Epithelial cell of prostate (primary cell): ENCODE measurements around the gene AIF1L.

Source experiments
- DNase-seq: peaks from one replicate; pipeline ENCODE4 v3.0.0-alpha.2; 2011; ENCODE audit warnings: low read depth, low spot score
- H3K27ac ChIP-seq: fragments of 450-650 bp; 2 replicates; pipeline ENCODE4 v1.5.1; 2017; ENCODE audit warnings: mild to moderate bottlenecking

The AIF1L gene

GRCh38 chr9:131076347-131077195 is 19.8 kb upstream of the AIF1L start:
- no peak for DNase-seq
- no peak overlapping the region for H3K27ac ChIP-seq

GRCh38 chr9:131078427-131079366 is 17.6 kb upstream of the AIF1L start:
- DNase-seq = no peak
- no peak overlapping the region for H3K27ac ChIP-seq

- DNase-seq = peak; percentile 36
- no peak overlapping the region for H3K27ac ChIP-seq
These were observed 15.7 kb upstream of the AIF1L start for GRCh38 chr9:131080589-131080988.

- no peak overlapping the region for H3K27ac ChIP-seq
- DNase-seq = no peak
These were observed 14.5 kb upstream of the AIF1L start for GRCh38 chr9:131081868-131082267.

GRCh38 chr9:131082774-131083512 is 13.4 kb upstream of the AIF1L start:
- DNase-seq = no peak
- no peak overlapping the region for H3K27ac ChIP-seq

- H3K27ac ChIP-seq = no peak overlapping the region
- DNase-seq = no peak
These were observed 11.5 kb upstream of the AIF1L start for GRCh38 chr9:131084661-131085369.

- no peak overlapping the region for H3K27ac ChIP-seq
- no peak for DNase-seq
These were observed 10.8 kb upstream of the AIF1L start for GRCh38 chr9:131085370-131086122.

GRCh38 chr9:131087354-131087893 is 8.9 kb upstream of the AIF1L start:
- DNase-seq = no peak
- H3K27ac ChIP-seq = no peak overlapping the region

- no peak for DNase-seq
- no peak overlapping the region for H3K27ac ChIP-seq
These were observed 6.1 kb upstream of the AIF1L start for GRCh38 chr9:131090025-131090787.

GRCh38 chr9:131091352-131091992 is 4.9 kb upstream of the AIF1L start:
- DNase-seq = no peak
- H3K27ac ChIP-seq = no peak overlapping the region

- DNase-seq = no peak
- no peak overlapping the region for H3K27ac ChIP-seq
These were observed 4.3 kb upstream of the AIF1L start for GRCh38 chr9:131092030-131092429.

- DNase-seq = no peak
- no peak overlapping the region for H3K27ac ChIP-seq
These were observed 3.5 kb upstream of the AIF1L start for GRCh38 chr9:131092548-131093440.

- H3K27ac ChIP-seq = no peak overlapping the region
- DNase-seq = no peak
These were observed 2.3 kb upstream of the AIF1L start for GRCh38 chr9:131094015-131094414.

GRCh38 chr9:131094622-131095021 is 1.7 kb upstream of the AIF1L start:
- DNase-seq = peak; percentile 10
- no peak overlapping the region for H3K27ac ChIP-seq

- no peak overlapping the region for H3K27ac ChIP-seq
- no peak for DNase-seq
These were observed 564 bp upstream of the AIF1L start for GRCh38 chr9:131095666-131096268.
